GM12892 (cell line): ENCODE data around the gene C10orf71.

Experiments
- POLR2A ChIP-seq: IDR thresholded peaks from 2 replicates; pipeline ENCODE4 v1.6.1; 2011; ENCODE audit warnings: low read depth, low read length, control low read depth
- POLR2AphosphoS5 ChIP-seq: IDR thresholded peaks from 2 replicates; pipeline ENCODE4 v1.6.1; 2011; ENCODE audit warnings: low read depth, low read length, control low read depth
- TAF1 ChIP-seq: IDR thresholded peaks from 2 replicates; pipeline ENCODE4 v1.6.1; 2011; ENCODE audit warnings: low read depth, mild to moderate bottlenecking, control low read depth, low read length, borderline replicate concordance

- TF ChIP-seq TAF1 (no peak), POLR2AphosphoS5 (no peak), POLR2A (no peak)
Observed at GRCh38 chr10:49292565-49293207, 6.3 kb upstream of the C10orf71 start.
